OCI-LY7 (cell line): ENCODE data around the gene QPRT.

ENCODE experiments used
- EZH2phosphoT487 ChIP-seq: fragments of 200-600 bp; sonication (generic); IDR thresholded peaks from 2 replicates; pipeline ENCODE4 v1.6.1; 2018; ENCODE audit warnings: low read depth, borderline replicate concordance, mild to moderate bottlenecking, mixed run types, antibody characterized with exemption, low read length, moderate library complexity, mixed read lengths
- TF ChIP-seq, protein P1 (sequence below): fragments of 200-600 bp; sonication (generic); conservative IDR thresholded peaks from 2 replicates; pipeline ENCODE4 v1.5.1; 2014; ENCODE audit warnings: mild to moderate bottlenecking, antibody characterized with exemption, low read length, moderate library complexity, mixed read lengths

- TF ChIP-seq, protein P1, sequence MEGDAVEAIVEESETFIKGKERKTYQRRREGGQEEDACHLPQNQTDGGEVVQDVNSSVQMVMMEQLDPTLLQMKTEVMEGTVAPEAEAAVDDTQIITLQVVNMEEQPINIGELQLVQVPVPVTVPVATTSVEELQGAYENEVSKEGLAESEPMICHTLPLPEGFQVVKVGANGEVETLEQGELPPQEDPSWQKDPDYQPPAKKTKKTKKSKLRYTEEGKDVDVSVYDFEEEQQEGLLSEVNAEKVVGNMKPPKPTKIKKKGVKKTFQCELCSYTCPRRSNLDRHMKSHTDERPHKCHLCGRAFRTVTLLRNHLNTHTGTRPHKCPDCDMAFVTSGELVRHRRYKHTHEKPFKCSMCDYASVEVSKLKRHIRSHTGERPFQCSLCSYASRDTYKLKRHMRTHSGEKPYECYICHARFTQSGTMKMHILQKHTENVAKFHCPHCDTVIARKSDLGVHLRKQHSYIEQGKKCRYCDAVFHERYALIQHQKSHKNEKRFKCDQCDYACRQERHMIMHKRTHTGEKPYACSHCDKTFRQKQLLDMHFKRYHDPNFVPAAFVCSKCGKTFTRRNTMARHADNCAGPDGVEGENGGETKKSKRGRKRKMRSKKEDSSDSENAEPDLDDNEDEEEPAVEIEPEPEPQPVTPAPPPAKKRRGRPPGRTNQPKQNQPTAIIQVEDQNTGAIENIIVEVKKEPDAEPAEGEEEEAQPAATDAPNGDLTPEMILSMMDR = no peak
- no peak for TF ChIP-seq EZH2phosphoT487
Measured at GRCh38 chr16:29712809-29713208, 33.8 kb downstream of the QPRT start.
